T-helper 17 cell (primary cell): ENCODE data around the gene CORO7. TPM values are rescaled to one million over a fixed set of nuclear protein-coding genes. Genes with fewer than 3 reads are reported as not detected.
A peak's percentile ranks its signal among the peaks of the same experiment; 100 is the strongest.

ENCODE experiments used
- ATAC-seq: fragments of 150-1000 bp; cut with Tn5 transposase; 2 replicates; pipeline ENCODE4 v1.10.0; 2021; ENCODE audit warnings: mild to moderate bottlenecking, moderate library complexity
- DNase-seq, 3 donors: peaks; one replicate each; pipeline versions ENCODE4 v3.0.0 to v3.0.0-alpha.2; 2020 to 2021
- H3K9me3 ChIP-seq: one replicate; pipeline ENCODE4 v1.7.0; 2013; ENCODE audit warnings: low read length, mild to moderate bottlenecking; ENCODE audit not compliant: control insufficient read depth, poor library complexity, severe bottlenecking
- H3K27ac Mint-ChIP-seq: one replicate; pipeline ENCODE4 v1.8.0; 2022; ENCODE audit warnings: mild to moderate bottlenecking, moderate library complexity, mixed read lengths
- H3K27me3 Mint-ChIP-seq: one replicate; pipeline ENCODE4 v1.8.0; 2022; ENCODE audit warnings: mixed read lengths
- H3K36me3 Mint-ChIP-seq: one replicate; pipeline ENCODE4 v1.8.0; 2022; ENCODE audit warnings: low read depth, mixed read lengths
- H3K4me1 Mint-ChIP-seq: one replicate; pipeline ENCODE4 v1.8.0; 2022; ENCODE audit warnings: mild to moderate bottlenecking, mixed read lengths
- H3K4me3 Mint-ChIP-seq: one replicate; pipeline ENCODE4 v1.8.0; 2022; ENCODE audit warnings: mild to moderate bottlenecking, moderate library complexity, mixed read lengths
- total RNA-seq, 4 donors: library from RNA in 2 of 4; stranded (reverse) in 2 of 4; gene quantifications; one replicate each; pipeline ENCODE4 v1.2.3 and lab custom pipeline; 2022 to 2026

The CORO7 gene
- total RNA-seq (100 to 1,000 TPM; 733 to 757 TPM), total RNA-seq (lab: John Stamatoyannopoulos, UW) (48.9 to 114 reads per million in 2 donors)

DNA sequence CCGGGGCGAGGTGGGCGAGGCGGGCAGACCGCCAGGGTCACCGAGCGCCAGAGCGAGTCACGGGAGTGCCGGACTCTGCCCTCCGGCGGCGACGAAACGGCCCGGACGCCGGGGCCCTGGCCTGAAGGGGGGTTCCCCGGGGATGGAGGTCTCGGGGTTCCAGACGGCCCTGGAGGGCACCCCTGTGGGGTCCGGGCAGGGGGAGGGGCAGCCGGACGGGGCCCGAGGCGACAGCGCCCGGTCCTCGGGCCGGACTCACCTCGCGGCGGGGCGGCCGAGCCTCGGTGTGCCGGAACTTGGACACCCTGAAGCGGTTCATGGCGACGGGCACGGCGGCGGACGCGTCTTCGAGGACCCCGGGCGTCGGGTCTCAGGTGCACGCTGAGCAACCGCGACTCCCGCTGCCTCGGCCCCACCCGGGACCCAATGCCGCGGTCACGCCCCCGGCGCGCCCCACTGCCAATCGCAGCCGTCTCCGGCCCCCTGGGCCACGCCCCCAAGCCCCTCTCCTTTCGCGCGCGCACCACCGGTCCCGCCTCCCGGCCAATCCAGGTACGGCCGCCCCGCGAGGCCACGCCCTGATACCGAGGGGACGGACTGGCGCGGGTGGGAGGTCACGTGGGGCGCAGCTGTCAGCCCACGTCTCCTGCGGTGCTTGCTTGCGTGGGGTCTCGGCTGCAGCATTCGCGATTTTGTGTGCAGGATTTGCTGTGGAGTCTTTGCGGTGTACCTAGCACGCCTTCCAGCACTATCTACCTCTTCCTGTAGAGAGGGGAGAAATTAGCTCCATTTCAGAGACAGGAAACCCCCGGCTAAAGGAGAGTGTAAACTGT, at the start of gene CORO7:
CORO7 (minus strand) TSS at position 397 of the 833 bp plus-strand sequence; CDS start at position 319, 78 bp downstream.
- ATAC-seq, result peak; percentile 74
- peak; percentile 100 for DNase-seq
- Mint-ChIP-seq H3K4me3 (peak within 1 kb of the TSS; percentile 97), H3K36me3 (peaks cover 6% of the 10 kb centered on the region), H3K27ac (peak within 1 kb of the TSS; percentile 99), H3K4me1 (peaks cover 36% of the 10 kb centered on the region), H3K27me3 (no peaks in the 10 kb centered on the region)
- H3K9me3 ChIP-seq, result no peaks in the 10 kb centered on the region

DNA sequence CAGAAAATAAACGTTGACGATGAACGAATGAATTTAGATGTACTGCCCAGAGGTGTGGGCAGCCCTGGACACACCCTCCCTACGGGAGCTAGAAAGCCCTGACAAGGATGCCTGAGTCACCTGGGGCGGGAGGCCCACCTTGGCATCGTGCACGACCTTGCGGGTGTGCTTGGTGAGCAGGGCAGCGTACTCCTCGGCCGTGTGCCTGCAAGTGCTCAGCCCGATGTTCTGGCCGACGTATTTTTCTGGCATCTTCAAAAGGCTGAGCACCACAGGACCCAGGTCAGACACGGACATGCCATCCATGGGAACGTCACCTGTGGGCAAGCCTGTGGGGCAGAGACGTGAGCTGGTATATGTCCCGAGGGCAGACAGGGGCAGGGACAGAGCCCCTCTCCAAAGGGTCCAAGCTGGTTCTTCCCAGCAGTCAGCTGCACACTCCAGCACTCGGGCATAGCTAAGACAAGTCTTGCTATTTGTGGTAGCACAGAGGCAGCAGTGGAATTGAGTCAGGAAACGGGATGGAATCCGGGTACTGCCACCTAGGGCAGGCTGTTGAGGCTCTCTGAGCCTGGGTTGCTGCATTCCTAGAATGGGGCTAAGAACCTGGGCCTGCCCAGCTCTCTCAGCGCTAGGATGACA, 47.2 kb upstream of the CORO7 start:
- DNase-seq, result no peak
- Mint-ChIP-seq H3K4me1 (peaks cover 34% of the 10 kb centered on the region), H3K27me3 (no peaks in the 10 kb centered on the region), H3K4me3 (no peak overlapping the region), H3K36me3 (peaks cover 2% of the 10 kb centered on the region), H3K27ac (peak overlapping the region; percentile 39)
- H3K9me3 ChIP-seq, result no peaks in the 10 kb centered on the region
- ATAC-seq, result no peak

DNA sequence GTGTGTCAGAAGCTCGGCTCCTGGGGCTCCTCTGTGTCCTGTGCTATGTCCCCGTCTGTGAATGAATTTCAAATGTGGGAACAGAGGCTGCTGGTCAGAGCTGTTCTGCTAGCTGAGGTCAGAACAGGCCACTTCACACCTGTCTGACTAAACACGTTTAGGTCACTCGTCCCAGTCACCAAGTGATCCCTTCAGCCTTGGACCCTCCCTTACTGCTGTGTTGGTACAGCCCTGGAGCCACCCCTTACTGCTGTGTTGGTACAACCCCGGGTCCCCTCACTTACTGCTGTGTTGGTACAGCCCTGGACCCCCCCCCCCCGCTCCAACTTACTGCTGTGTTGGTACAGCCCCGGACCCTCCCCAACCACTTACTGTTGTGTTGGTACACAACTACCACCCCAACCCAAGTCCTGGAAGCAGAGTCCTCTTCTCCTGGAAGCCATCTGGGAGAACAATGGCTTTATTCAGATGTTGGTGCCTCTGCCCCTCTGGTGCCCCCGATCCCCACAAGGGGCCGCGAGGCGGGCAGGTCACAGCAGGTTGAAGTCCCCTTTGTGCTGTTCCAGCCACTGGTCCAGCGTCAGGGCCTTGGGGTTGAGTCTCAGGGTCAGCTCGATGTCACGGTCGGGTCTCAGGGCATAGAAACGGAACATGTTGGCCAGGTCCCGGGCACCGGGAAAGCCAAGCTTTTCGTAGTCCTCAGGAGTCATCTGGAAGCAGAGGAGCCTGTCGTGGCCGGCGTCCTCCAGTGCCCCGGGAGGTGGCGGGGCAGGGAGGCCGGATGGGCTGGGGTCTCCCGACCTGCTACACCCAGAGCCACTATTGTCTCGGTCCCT, 45.1 kb upstream of the CORO7 start:
- no peaks in the 10 kb centered on the region for H3K9me3 ChIP-seq
- peak overlapping the region; percentile 34 for H3K27ac Mint-ChIP-seq
- DNase-seq, result no peak
- H3K27me3 Mint-ChIP-seq, result no peaks in the 10 kb centered on the region
- no peak for ATAC-seq
- peaks cover 2% of the 10 kb centered on the region for H3K36me3 Mint-ChIP-seq
- H3K4me3 Mint-ChIP-seq, result no peak overlapping the region
- peaks cover 32% of the 10 kb centered on the region for H3K4me1 Mint-ChIP-seq

DNA sequence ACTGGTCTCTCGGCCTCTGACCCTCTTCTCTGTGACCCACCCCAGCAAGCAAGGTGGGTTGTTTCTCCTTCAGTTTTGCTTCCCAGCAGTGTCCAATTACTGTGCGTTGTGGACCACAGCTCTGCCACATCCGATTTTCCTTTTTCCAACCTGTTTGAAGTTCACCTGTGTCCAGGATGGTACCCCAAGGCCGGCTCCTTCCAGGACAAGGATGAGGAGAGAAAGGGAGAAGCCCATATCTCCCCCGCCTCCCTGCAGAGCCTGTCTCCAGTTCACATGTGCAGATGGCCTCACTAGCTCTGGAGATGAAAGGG, 44.5 kb upstream of the CORO7 start:
- DNase-seq (no peak), ATAC-seq (no peak)
- Mint-ChIP-seq H3K27ac (peak overlapping the region; percentile 34), H3K27me3 (no peaks in the 10 kb centered on the region), H3K4me1 (peaks cover 28% of the 10 kb centered on the region), H3K4me3 (peak overlapping the region; percentile 31), H3K36me3 (peaks cover 2% of the 10 kb centered on the region)
- no peaks in the 10 kb centered on the region for H3K9me3 ChIP-seq

DNA sequence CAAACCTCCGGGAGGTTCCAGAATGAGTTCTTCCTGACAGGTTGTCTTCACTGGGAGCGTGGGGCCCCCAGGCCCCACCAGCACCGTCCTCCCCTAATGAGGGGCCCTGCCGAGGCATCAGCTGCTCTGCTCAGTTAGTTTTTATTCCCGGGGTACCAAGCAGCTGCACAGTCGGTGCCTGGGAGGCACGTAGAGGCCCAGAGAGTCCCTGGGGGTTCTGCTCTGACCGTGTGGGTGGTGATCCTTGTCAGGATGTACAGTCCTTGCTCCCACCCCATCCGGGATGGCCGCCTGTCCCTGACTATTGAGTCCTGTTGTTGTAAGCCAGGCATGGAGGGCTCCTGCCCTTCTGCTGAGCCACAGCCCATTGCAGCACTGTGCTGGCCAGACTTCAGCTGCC, 39.6 kb upstream of the CORO7 start:
- ATAC-seq (no peak), DNase-seq (no peak)
- H3K4me3 Mint-ChIP-seq, result no peak overlapping the region
- H3K9me3 ChIP-seq, result no peaks in the 10 kb centered on the region
- no peak overlapping the region for H3K27ac Mint-ChIP-seq
- peaks cover 18% of the 10 kb centered on the region for H3K4me1 Mint-ChIP-seq
- H3K27me3 Mint-ChIP-seq, result no peaks in the 10 kb centered on the region
- H3K36me3 Mint-ChIP-seq, result peaks cover 2% of the 10 kb centered on the region

DNA sequence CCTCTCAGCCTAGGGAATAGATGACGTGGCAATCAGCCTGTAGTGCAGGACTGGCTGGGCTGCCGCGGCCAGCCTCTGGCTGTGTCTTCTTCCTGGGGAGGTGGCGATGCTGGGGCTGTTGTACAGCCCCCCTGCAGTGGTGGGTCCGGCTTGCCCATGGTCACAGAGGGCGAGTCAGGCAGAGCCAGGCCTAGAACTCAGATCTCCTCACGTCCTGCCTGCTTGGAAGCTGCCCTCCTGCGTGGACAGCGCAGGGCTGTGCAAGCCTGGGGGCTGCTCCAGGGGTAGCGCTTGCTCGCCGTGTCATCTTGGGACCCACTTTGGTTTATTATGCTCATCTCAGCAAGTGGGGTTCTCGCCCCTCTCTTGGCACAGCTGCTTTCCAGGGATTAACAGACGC, 38.7 kb upstream of the CORO7 start:
- no peaks in the 10 kb centered on the region for H3K9me3 ChIP-seq
- no peak for DNase-seq
- Mint-ChIP-seq H3K4me3 (no peak overlapping the region), H3K27me3 (no peaks in the 10 kb centered on the region), H3K36me3 (peaks cover 2% of the 10 kb centered on the region), H3K27ac (peak overlapping the region; percentile 62), H3K4me1 (peaks cover 15% of the 10 kb centered on the region)
- ATAC-seq, result no peak

DNA sequence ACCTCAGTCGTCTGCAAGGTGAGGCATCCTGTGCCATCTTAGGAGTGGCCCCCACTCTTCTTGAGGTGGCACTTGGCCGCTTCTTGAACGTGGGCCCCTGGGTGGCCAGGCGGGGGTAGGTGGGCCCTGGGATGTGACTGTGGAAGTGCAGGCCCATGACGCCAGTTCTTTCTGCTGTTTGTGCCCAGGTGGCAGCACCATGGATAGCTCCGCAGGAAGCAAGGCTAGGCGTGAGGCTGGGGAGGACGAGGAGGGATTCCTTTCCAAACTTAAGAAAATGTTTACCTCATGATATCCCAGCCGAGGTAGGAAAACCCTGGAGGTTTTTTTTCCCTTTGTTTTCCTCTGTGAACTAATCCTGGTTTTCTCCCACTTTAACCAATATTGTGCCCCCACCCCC, 38.2 kb upstream of the CORO7 start:
- H3K27ac Mint-ChIP-seq, result peak overlapping the region; percentile 62
- H3K4me3 Mint-ChIP-seq, result no peak overlapping the region
- H3K4me1 Mint-ChIP-seq, result peaks cover 11% of the 10 kb centered on the region
- no peaks in the 10 kb centered on the region for H3K9me3 ChIP-seq
- H3K36me3 Mint-ChIP-seq, result peaks cover 2% of the 10 kb centered on the region
- ATAC-seq (no peak), DNase-seq (no peak)
- no peaks in the 10 kb centered on the region for H3K27me3 Mint-ChIP-seq

DNA sequence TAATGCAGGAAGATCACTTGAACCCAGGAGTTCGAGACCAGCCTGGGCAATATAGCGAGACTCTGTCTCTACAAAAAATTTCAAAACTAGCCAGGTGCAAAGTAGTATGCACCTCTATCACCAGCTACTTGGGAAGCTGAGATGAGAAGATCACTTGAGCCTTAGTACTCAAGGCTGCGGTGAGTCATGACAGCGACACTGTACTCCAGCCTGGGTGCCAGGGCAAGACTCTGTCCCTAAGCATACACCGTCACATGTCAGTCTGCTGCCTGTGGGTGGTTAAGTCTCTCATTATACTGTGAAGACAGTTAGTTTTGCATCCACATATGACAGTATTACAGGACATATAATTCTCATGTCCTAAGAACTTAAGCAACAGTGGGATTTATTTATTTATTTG, 36.3 kb upstream of the CORO7 start:
- H3K27ac Mint-ChIP-seq, result no peak overlapping the region
- DNase-seq (no peak), ATAC-seq (no peak)
- H3K4me1 Mint-ChIP-seq, result peaks cover 4% of the 10 kb centered on the region
- H3K4me3 Mint-ChIP-seq, result no peak overlapping the region
- H3K9me3 ChIP-seq, result no peaks in the 10 kb centered on the region
- H3K36me3 Mint-ChIP-seq, result no peaks in the 10 kb centered on the region
- no peaks in the 10 kb centered on the region for H3K27me3 Mint-ChIP-seq

DNA sequence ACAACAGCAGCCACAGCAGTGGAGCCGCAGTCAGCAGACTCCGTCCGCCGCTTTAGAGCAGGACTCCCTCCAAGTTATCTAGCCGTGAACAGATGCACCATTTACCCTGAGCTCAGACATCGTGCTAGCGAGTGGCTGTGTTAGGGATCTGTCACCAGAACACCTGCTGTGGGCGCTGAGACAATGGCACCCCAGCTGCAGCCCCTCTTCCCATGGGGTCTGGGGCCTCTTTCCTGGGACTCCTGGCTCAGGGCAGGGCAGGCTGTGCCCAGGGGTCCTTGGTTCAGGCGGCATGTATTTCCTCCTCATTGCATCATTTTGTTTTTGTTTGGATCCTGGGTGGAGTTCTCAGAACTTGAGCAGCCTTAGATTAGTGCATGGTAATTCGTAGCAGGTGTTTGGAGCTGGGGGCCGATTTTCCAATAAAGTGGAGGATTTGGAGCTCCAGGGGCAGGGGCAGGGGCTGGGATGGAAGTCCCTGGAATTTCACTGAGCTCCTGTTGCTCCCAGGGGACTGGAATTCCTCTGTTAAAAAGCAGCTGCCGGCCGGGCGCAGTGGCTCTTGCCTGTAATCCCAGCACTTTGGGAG, 34.6 kb upstream of the CORO7 start:
- H3K27ac Mint-ChIP-seq, result no peak overlapping the region

DNA sequence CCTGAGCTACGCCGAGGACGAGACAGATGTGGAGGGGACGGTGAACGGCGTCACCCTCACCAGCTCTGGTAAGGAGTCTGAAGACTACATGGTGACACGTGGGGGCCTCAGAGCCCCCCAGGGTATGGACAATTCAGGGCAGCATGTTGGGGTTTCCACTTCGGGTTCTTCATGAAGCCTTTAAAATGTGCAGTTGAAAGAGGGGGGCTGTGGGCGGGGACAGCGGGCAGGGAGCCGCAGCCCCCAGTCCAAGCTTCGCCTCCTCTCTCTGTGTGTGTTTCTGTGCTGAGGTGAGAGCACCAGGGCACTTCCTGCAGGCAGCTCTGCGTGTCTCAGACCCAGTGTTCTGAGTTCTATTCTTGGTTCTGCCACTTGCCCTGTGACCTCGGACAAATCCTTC, 34.0 kb upstream of the CORO7 start:
- Mint-ChIP-seq H3K4me1 (no peaks in the 10 kb centered on the region), H3K4me3 (no peak overlapping the region), H3K36me3 (peaks cover 2% of the 10 kb centered on the region), H3K27ac (no peak overlapping the region), H3K27me3 (no peaks in the 10 kb centered on the region)
- DNase-seq (no peak), ATAC-seq (no peak)
- H3K9me3 ChIP-seq, result no peaks in the 10 kb centered on the region

More for the DNA sequence above, 34.6 kb upstream of the CORO7 start:
- Mint-ChIP-seq H3K36me3 (peaks cover 2% of the 10 kb centered on the region), H3K4me1 (no peaks in the 10 kb centered on the region), H3K4me3 (no peak overlapping the region), H3K27me3 (no peaks in the 10 kb centered on the region)
- H3K9me3 ChIP-seq, result no peaks in the 10 kb centered on the region
- no peak for DNase-seq
- ATAC-seq, result no peak

DNA sequence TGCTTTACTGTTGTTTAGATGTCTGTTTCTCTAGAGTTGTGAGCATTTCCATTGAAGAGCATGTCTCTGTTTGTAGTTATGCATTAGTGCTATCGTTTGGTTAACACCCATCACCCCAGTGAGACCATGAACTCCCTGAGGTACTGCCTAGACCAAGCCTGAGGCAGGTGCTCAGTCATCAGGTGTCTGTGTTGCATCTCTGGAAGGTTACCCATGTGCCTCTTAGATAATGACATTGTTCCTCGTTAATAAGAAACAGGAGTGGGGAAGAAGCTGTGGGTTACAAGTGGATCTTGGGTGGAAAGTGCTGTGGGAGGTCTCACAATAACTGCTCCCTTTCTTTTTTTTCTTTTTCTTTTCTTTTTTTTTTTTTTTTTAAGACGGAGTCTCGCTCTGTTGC, 27.6 kb upstream of the CORO7 start:
- no peak overlapping the region for H3K4me3 Mint-ChIP-seq
- no peak for DNase-seq
- peaks cover 10% of the 10 kb centered on the region for H3K36me3 Mint-ChIP-seq
- H3K9me3 ChIP-seq, result no peaks in the 10 kb centered on the region
- no peaks in the 10 kb centered on the region for H3K27me3 Mint-ChIP-seq
- H3K27ac Mint-ChIP-seq, result no peak overlapping the region
- H3K4me1 Mint-ChIP-seq, result peaks cover 5% of the 10 kb centered on the region
- ATAC-seq, result no peak

DNA sequence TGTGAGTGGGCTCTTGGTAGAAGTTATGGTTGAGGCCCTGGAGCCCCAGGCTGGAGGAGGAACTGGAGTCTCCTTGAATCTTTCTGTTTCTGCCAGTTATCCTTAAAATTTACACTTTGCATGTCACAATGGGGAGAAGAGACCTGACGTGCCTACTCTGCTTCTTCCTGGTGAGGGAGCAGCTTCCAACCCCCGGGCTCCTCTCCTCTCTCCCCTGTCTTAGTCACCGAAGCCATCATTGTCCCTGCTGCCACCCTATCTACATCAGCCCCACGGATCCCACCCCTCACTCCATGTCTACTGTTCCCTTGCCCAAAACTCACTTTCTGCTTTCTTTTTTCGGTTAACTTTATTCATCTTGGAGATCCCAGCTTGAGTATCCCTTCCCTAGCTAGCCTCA, 26.9 kb upstream of the CORO7 start:
- Mint-ChIP-seq H3K27me3 (no peaks in the 10 kb centered on the region), H3K27ac (no peak overlapping the region), H3K36me3 (peaks cover 10% of the 10 kb centered on the region), H3K4me1 (peaks cover 5% of the 10 kb centered on the region), H3K4me3 (no peak overlapping the region)
- no peaks in the 10 kb centered on the region for H3K9me3 ChIP-seq
- DNase-seq, result no peak
- ATAC-seq, result no peak

DNA sequence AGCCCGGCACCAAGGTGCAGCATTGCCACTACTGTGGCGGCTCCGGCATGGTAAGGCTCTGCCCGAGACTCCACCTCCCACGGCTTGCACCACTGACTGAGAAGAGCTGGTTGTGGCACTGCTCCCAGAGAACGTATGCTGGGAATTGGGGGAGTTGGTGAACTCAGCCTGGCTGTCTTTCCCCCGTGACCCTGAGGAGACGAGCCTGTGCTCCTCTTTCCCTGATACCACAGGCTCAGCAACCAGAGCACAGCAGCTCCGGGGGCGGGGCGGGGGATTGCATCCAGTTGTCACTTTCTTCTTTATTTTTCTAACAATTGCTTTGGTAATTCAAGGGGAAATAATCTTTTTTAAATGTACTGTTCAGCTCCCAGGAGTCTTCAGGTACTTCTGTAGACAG, 26.0 kb upstream of the CORO7 start:
- DNase-seq, result no peak
- Mint-ChIP-seq H3K27ac (no peak overlapping the region), H3K4me1 (peaks cover 5% of the 10 kb centered on the region), H3K4me3 (no peak overlapping the region), H3K36me3 (peaks cover 8% of the 10 kb centered on the region), H3K27me3 (no peaks in the 10 kb centered on the region)
- ATAC-seq, result no peak
- no peaks in the 10 kb centered on the region for H3K9me3 ChIP-seq
